ENCODE measurements around the gene CELF5. TPM values are rescaled to one million over a fixed set of nuclear protein-coding genes. Genes with fewer than 3 reads are reported as not detected.
A peak's percentile ranks its signal among the peaks of the same experiment; 100 is the strongest.

CELF5 gene
- total and polyA plus RNA-seq, 2 donors (not counting 1 experiment from before 2014, with no cell fraction given), result 0.15 TPM; not detected in 1

- peak overlapping the region; percentile 82 for H3K27ac Mint-ChIP-seq
- no peak overlapping the region for H2AFZ ChIP-seq (ENCODE audit: insufficient read depth, low read depth, low read length, poor library complexity, severe bottlenecking)
- no peaks in the 10 kb centered on the region for H3K27me3 Mint-ChIP-seq
- H3K4me3 Mint-ChIP-seq, result peak overlapping the region; percentile 93
- H3K9me3 Mint-ChIP-seq (ENCODE audit: insufficient read depth), result no peaks in the 10 kb centered on the region
- no peak for DNase-seq
- ATAC-seq (ENCODE audit: low read depth), result no peak
- peak overlapping the region; percentile 100 for H3K4me2 ChIP-seq (replicated peaks; ENCODE audit: low read depth, low read length, poor library complexity, severe bottlenecking)
- 91% methylated on average over 10 of the region's 13 CpGs for WGBS (ENCODE audit: insufficient coverage)
- H3K9ac ChIP-seq (ENCODE audit: low read length), result peak overlapping the region; percentile 13
- H3K4me1 Mint-ChIP-seq, result peaks cover 67% of the 10 kb centered on the region
- peak overlapping the region in 1 of 2 donors; percentile 22 for H3K27ac ChIP-seq (ENCODE audit: low read length in 2 of 2)
- H3K36me3 ChIP-seq (replicated peaks in 1 of 2; ENCODE audit: control extremely low read depth in 1 of 2, control insufficient read depth in 1 of 2, extremely low read depth in 1 of 2, insufficient read depth in 2 of 2, low read length in 1 of 2), result peaks cover 0 to 42% of the 10 kb centered on the region in 2 experiments
- no peaks in the 10 kb centered on the region for H3K9me3 ChIP-seq (ENCODE audit: control extremely low read depth in 1 of 3, control insufficient read depth in 2 of 3, insufficient read depth in 1 of 3, low read length in 2 of 3)
- no peak for TF ChIP-seq CTCF (IDR thresholded peaks at IDR 0.05)
- no peak for TF ChIP-seq EZH2 (IDR thresholded peaks at IDR 0.05; ENCODE audit: borderline replicate concordance, insufficient read depth, low read depth, low read length, poor library complexity, severe bottlenecking)
- CTCF ChIA-PET, result interaction anchor here (0.6 to 1.2 kb wide), 8 partner anchors 22 to 343 kb away, joined by 3 read pairs; partner anchors contain the start of gene ZNF555
- peaks cover 95% of the 10 kb centered on the region for H3K79me2 ChIP-seq (ENCODE audit: control insufficient read depth, insufficient read depth, low read length)
- peaks cover 49 to 75% of the 10 kb centered on the region in 2 donors for H3K4me1 ChIP-seq (ENCODE audit: control insufficient read depth in 2 of 2, insufficient read depth in 2 of 2, low read length in 2 of 2)
- H3K27me3 ChIP-seq (replicated peaks in 1 of 4; ENCODE audit: control extremely low read depth in 1 of 4, control insufficient read depth in 3 of 4, insufficient read depth in 4 of 4, low read length in 3 of 4), result no peaks in the 10 kb centered on the region
- POLR2A ChIA-PET, result interaction anchor here (0.5 to 1.7 kb wide), 9 partner anchors 8 to 1358 kb away, joined by 3 to 9 read pairs (median 4); no protein-coding TSS in a partner anchor
- peaks cover 98% of the 10 kb centered on the region for H4K20me1 ChIP-seq (ENCODE audit: control insufficient read depth, insufficient read depth, low read length, poor library complexity, severe bottlenecking)
- intact Hi-C loops (cut with micrococcal nuclease), result loop anchor here (10.0 kb wide), 3 partner anchors 119 to 1939 kb away; partner anchors contain the start of genes ATP5F1D, FEM1A, MIDN and TLE5
- H3K4me3 ChIP-seq (ENCODE audit: control extremely low read depth in 1 of 5, extremely low read depth in 1 of 5, insufficient read depth in 1 of 5, low read depth in 2 of 5, low read length in 4 of 5), result no peak overlapping the region
Observed at GRCh38 chr19:3183721-3184641, 40.5 kb upstream of the CELF5 start.

Measured in B cell (primary cell).